ENCODE measurements around the gene SLC44A1.

Gene SLC44A1

DNA sequence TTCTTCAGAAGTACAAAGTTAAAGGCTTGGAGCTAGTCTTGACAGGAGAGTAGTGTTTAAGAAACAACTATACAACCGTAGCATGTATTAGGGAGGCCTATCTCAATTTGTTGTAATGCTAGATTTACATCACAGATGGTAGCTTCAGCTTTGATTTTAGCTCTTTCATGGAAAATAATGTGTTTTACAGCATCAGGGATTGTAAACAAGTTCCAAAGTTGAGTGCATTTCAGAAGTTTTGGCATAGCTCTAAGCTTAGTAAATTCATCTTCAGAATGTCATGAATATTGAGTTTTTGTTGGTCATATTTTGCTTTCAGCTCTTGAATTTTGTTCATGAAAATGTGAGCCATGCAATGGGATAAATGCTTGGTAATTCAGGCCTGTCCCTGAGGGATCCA, 30.7 kb downstream of the SLC44A1 start:
- FAIRE-seq, result no peak

DNA sequence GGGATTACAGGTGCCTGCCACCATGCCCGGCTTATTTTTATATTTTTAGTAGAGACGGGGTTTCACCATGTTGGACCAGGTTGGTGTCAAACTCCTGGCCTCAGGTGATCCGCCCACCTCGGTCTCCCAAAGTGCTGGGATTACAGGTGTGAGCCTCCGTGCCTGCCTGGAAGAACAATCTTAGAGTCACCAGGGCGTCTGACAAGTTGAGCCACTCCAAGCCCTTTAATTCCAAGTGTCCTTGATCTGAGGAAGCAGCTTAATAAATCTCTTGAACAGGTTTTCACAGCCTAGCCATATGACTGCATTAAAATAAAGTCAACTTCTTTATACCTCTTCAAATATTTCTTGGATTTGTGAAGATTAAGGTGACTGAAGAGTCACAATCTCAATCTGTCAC, 31.5 kb downstream of the SLC44A1 start:
- no peak for FAIRE-seq

DNA sequence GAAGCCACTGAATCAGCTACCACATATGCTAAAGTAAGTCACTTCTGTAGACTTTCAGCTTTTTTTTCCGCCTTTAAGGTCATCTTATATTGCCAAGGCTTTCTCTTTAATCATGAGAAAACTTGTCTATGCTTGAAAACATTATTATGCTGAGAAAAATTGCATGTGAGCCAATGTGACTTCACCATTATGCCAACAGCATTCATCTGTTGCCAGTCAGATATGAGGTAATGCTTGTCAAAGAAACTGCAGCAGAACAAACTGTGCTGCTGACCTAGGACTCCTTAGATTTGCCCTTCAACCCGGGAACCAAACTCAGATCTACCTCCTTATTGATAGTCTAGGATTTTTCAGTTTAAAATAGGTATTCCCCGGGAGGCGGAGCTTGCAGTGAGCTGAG, 34.3 kb downstream of the SLC44A1 start:
- no peak for FAIRE-seq

DNA sequence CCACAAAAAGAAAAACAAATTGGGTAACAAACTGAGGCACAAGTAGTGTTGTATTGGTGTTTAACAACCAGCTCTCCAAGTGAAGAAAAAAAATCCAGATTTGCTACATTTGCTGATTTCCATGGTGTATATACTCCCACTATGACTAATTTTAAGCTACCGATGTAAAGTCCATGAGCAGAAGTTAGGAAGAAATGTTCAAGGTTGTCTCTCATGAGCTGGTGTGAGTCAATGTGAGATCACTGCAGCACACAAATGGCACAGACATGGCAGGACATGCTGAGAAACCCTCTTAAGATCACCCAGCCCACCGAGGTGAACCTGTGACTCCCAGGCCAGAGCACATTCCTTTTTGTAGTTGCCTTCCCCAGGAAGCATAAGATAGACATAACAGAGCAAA, 36.2 kb downstream of the SLC44A1 start:
- FAIRE-seq, result no peak

- FAIRE-seq, result no peak
Measured at GRCh38 chr9:105281272-105281671, 36.8 kb downstream of the SLC44A1 start.

- FAIRE-seq, result no peak
Measured at GRCh38 chr9:105281926-105282325, 37.5 kb downstream of the SLC44A1 start.

GRCh38 chr9:105282870-105283621, 38.6 kb downstream of the SLC44A1 start:
- no peak for FAIRE-seq

DNA sequence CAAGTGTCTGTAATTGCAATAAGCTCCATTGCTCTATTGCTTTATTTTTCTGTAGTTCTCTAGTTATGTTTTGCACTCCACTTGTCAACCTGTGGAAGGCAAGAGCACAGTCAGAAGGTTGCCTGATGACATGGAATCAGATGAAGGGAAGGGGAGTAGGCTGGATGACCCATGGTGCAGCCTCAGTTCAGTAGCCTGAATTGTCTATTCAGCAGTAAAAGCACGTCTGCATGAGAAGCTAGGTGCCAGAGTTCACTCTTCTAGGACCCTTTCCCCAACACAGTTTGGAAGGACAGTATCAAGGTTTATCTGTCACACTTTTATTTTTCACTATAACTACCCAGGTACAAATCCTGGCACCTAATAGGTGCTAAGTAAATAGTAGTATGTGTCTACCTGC, 39.3 kb downstream of the SLC44A1 start:
- no peak for FAIRE-seq

DNA sequence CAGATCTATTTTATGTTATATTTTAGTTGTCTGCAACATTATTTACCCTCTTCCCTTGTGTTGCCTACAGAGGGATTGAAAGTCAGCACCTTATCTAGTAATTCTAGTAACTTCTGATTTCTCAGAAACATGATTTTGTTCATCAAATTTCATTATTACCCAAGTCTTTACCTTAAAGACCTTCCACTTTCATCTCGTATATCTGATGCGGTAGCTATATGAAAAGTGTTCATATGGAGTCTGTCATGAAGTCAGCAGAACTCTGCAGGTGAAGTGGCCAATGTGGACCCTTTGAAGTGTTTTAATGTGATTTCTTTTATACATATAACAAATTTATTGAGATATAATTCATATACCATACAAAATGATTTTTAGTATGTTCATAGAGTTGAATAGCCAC, 40.0 kb downstream of the SLC44A1 start:
- FAIRE-seq, result no peak

DNA sequence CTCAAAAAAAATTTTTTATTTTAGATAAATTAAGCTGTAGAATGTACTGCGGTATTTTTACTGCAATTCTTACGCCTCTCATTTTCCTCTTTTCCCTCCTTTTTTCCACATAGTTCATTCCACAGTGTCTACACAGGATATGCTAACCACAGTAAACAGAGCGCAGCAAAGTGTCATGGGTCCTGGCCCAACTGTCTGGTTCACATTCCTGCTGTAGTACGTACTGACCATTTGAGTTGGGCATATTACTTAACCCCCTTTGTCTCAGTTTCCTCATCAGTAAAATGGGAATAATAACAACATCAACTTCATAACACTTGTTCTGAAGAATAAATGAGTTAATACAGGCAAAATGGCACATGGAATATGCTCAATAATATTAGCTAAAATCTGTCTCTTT, 41.6 kb downstream of the SLC44A1 start:
- no peak for FAIRE-seq

GRCh38 chr9:105289305-105289704, 44.9 kb downstream of the SLC44A1 start:
- no peak for FAIRE-seq

DNA sequence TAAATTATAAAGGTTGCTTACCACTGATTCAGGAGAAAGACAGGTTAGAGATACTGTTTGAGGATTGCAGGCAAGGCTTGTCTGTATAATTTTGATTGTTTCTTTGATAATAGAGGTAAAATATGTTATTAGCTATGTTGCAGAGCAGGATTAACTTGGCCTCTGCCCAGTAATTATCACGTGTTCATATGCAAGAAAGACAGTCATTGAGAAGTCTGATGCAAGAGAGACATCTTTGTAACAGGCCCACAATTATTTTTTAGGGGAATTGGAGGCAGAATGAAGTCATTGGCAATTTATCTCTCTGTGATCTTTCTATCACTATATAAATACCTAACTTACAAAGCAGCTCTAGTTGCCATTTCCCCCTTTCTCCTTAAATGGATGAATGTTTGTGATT, 46.0 kb downstream of the SLC44A1 start:
- no peak for FAIRE-seq

- FAIRE-seq, result no peak
Measured at GRCh38 chr9:105290954-105291353, 46.5 kb downstream of the SLC44A1 start.

DNA sequence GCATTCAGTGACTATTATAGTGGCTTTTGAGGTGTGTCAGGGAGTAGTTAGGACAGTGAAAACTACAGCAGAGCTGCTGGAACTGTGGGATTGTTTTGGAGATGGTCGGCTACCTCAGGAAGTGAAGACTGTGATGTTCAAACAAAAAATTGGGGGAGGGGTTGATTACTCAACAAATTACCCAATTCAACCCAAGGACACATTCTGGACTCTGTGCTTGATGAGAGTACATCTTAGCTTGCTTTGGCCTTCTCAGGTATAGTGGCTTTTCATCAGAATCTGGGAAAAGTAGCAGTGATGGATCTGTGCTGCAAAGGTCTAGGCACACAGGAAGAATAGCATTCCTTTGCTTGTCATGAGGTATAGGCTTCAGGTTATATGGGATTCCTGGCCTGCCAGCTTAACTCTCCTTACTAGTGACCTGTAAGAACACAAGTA, 47.0 kb downstream of the SLC44A1 start:
- no peak for FAIRE-seq

DNA sequence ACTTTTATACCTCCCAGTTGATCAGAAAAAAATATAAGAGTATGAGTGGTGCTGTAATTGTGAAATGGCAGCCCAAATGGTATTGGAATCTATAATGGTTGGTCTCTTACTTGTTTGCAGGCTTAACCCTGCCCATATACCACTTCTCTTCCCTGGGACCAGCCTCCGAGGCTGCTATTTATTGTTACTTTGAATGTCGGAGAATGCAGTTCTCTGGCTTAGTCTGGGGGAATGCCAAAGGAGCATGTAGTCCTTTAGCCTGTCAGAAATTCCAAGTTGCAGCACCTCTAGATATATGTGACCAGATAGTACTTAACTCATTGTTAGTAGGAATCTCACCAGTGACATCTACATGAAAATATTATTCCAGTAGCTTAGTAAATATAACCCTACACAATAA, 47.5 kb downstream of the SLC44A1 start:
- no peak for FAIRE-seq

DNA sequence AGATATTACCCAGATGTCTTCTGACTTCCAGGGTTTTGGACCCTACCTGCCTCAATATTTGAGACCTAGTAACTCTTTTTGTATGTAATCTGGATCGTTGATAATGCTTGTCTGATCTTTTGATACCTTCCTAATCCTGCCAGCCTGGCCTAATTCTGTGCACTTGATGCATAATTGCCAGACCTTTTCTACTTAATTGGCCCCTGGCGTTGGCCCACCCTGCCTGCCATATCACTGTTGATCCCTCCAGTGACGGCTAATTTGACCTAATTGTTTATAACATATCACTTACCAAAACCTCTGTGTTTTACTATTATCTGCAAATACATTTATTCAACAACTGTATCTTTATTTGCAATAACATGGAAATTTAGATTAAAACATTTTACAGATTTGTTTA, 49.0 kb downstream of the SLC44A1 start:
- no peak for FAIRE-seq

GRCh38 chr9:105295201-105295550, 50.7 kb downstream of the SLC44A1 start:
- FAIRE-seq, result no peak

- no peak for FAIRE-seq
Measured at GRCh38 chr9:105295986-105296385, 51.5 kb downstream of the SLC44A1 start.

DNA sequence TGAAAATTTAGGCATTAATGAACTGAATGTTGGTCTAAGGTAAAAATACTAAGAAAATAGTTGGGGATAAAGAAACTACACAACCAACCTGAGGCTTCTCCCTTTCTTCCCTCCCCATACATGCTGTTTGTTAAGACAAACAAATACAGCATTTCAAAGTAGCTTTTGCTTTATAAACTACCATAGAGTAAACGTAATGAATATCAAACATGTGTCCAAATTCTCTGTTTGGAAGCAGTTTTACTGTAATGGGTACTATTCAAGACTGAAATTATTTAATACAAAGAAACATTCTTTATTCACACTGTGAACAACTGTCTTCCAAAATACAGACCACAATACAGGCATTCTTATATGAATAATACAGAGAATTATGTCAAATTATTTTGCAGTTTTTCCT, 52.0 kb downstream of the SLC44A1 start:
- FAIRE-seq, result no peak

DNA sequence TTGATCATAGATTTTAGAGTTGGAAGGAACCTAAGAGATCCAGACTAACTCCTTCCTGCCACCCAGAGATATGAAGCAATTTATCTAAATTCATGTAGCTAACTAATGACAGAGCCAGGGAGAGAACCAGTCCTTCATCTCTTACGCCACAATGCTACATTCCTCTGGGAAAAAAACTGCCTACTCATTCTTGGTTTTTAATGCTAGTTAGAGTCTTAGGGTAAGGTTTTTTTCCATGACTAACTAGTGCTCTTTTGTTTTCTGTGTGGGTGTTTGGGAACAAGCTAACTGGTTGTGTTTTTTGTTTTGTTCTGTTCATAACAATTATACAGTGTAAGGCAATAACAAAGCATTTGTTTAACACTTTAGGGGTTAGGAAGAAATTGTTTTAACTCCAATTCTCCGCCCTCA, 52.4 kb downstream of the SLC44A1 start:
- FAIRE-seq, result peak; percentile 74

- no peak for FAIRE-seq
Measured at GRCh38 chr9:105297442-105298075, 53.1 kb downstream of the SLC44A1 start.

- no peak for FAIRE-seq
Measured at GRCh38 chr9:105299190-105299854, 54.9 kb downstream of the SLC44A1 start.

DNA sequence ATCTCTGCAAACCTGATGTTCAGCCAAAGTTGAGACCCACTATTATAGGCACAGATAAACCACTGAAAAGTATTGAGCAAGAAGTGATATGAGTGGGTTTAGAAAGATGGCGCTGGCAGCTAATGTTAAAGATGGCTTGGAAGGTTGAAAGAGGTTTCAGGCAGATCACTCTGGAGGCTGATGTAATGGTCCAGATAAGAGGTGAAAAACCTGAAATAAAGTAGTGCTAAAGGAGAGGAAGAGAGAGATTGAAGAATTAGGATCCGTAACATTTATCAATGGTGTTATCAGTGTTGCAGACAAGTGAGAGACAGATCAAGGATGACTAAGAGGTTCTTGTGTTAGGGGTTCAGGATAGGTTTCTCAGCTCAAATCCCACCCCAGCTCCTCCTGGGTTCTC, 58.3 kb downstream of the SLC44A1 start:
- no peak for FAIRE-seq

DNA sequence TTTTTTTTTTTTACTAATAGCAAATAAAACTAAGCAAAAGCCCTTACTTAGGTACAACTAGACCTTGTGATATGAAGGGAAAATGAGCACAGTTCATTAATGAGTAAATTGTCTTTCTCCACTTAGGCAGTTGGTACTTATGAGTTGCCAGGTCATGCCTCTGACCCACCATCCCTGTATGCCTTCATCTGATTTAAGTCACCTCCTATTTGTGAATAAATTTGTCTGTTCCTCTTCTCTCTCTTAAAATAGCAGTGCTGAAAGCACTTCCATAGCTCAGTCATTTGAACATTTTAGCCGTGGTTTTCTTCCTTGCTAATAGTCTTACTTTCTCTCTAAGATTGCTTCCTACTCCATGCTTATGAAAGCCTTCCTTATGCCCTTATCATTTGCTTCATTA, 61.4 kb downstream of the SLC44A1 start:
- no peak for FAIRE-seq

Measured in endometrium (tissue), 2 donors.